Smooth muscle cell (in vitro differentiated cells): ENCODE results near the gene LRP1. TPM values are rescaled to one million over a fixed set of nuclear protein-coding genes. Genes with fewer than 3 reads are reported as not detected.

Experiments used
- DNase-seq: peaks from one replicate; lab custom pipeline; 2025; ENCODE audit not compliant: unreplicated experiment; lab: John Stamatoyannopoulos, UW
- H2AFZ ChIP-seq: fragments of 200-600 bp; sonication (generic); 2 replicates; pipeline ENCODE4 v1.6.0; 2016; ENCODE audit warnings: antibody characterized with exemption, low read depth, mild to moderate bottlenecking
- H3F3A ChIP-seq: fragments of 200-600 bp; sonication (generic); 2 replicates; pipeline ENCODE4 v1.6.0; 2017; ENCODE audit warnings: antibody characterized with exemption, low read depth
- H3K27ac ChIP-seq: fragments of 200-600 bp; sonication (generic); 2 replicates; pipeline ENCODE4 v1.5.1; 2016; ENCODE audit warnings: low read depth, mild to moderate bottlenecking
- H3K27me3 ChIP-seq: fragments of 200-600 bp; sonication (generic); 2 replicates; pipeline ENCODE4 v1.6.1; 2016; ENCODE audit warnings: low read depth, mild to moderate bottlenecking
- H3K36me3 ChIP-seq: fragments of 200-600 bp; sonication (generic); 2 replicates; pipeline ENCODE4 v1.5.1; 2016; ENCODE audit warnings: low read depth
- H3K4me1 ChIP-seq: fragments of 200-600 bp; sonication (generic); 2 replicates; pipeline ENCODE4 v1.5.1; 2016; ENCODE audit warnings: low read depth
- H3K4me2 ChIP-seq: fragments of 200-600 bp; sonication (generic); 2 replicates; pipeline ENCODE4 v1.6.0; 2016; ENCODE audit warnings: mild to moderate bottlenecking
- H3K4me3 ChIP-seq: fragments of 200-600 bp; sonication (generic); 2 replicates; pipeline ENCODE4 v1.5.1; 2016; ENCODE audit warnings: mild to moderate bottlenecking
- H3K79me2 ChIP-seq: fragments of 200-600 bp; sonication (generic); 2 replicates; pipeline ENCODE4 v1.6.0; 2016; ENCODE audit warnings: low read depth, mild to moderate bottlenecking
- H3K9ac ChIP-seq: fragments of 200-600 bp; sonication (generic); 2 replicates; pipeline ENCODE4 v1.6.0; 2016; ENCODE audit warnings: low read depth
- H3K9me3 ChIP-seq: fragments of 200-600 bp; sonication (generic); replicated peaks from 2 replicates; pipeline ENCODE4 v1.5.1; 2016; ENCODE audit warnings: low read depth
- H4K20me1 ChIP-seq: fragments of 200-600 bp; sonication (generic); 2 replicates; pipeline ENCODE4 v1.6.0; 2016; ENCODE audit warnings: low read depth
- WGBS: methylation state at CpG from one replicate; pipeline ENCODE4 v1.1.7; 2016; ENCODE audit warnings: low lambda C conversion rate; 5-methylcytosine and 5-hydroxymethylcytosine counted together
- polyA plus RNA-seq: library from polyadenylated mRNA; unstranded; fragments of >200 nt; fragmentation: Nextera tagmentation; extraction: Ambion mirVana; gene quantifications from 2 replicates; pipeline ENCODE4 v1.2.1, GENCODE V29; 2016
- total RNA-seq: library from RNA; depleted of rRNA; stranded (reverse); fragments of >200 nt; gene quantifications from 2 replicates; pipeline ENCODE4 v1.2.3, GENCODE V29; 2014
- TF ChIP-seq, protein P1 (sequence below): fragments of 200-600 bp; sonication (generic); IDR thresholded peaks from 2 replicates; pipeline ENCODE4 v1.5.1; 2017; ENCODE audit warnings: borderline replicate concordance, mild to moderate bottlenecking, antibody characterized with exemption; ENCODE audit not compliant: insufficient read depth, poor library complexity, severe bottlenecking

LRP1 gene
- total and polyA plus RNA-seq, 2 experiments from 2014 or later: 75.3 to 95.4 TPM

GRCh38 chr12:57080855-57081254 is 47.4 kb upstream of the LRP1 start:
- DNase-seq: no peak
- Histone ChIP-seq H3F3A (peaks cover 20% of the 10 kb centered on the region), H3K4me3 (no peak overlapping the region), H3K9me3 (no peaks in the 10 kb centered on the region), H3K9ac (no peak overlapping the region), H3K79me2 (peaks cover 18% of the 10 kb centered on the region), H3K4me1 (peaks cover 16% of the 10 kb centered on the region), H3K27me3 (no peaks in the 10 kb centered on the region), H3K4me2 (no peak overlapping the region), H2AFZ (no peak overlapping the region), H3K27ac (no peak overlapping the region), H4K20me1 (no peaks in the 10 kb centered on the region), H3K36me3 (no peaks in the 10 kb centered on the region)
- 100% methylated on average over 1 of the region's 1 CpG for WGBS
- TF ChIP-seq, protein P1, sequence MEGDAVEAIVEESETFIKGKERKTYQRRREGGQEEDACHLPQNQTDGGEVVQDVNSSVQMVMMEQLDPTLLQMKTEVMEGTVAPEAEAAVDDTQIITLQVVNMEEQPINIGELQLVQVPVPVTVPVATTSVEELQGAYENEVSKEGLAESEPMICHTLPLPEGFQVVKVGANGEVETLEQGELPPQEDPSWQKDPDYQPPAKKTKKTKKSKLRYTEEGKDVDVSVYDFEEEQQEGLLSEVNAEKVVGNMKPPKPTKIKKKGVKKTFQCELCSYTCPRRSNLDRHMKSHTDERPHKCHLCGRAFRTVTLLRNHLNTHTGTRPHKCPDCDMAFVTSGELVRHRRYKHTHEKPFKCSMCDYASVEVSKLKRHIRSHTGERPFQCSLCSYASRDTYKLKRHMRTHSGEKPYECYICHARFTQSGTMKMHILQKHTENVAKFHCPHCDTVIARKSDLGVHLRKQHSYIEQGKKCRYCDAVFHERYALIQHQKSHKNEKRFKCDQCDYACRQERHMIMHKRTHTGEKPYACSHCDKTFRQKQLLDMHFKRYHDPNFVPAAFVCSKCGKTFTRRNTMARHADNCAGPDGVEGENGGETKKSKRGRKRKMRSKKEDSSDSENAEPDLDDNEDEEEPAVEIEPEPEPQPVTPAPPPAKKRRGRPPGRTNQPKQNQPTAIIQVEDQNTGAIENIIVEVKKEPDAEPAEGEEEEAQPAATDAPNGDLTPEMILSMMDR: no peak

DNA sequence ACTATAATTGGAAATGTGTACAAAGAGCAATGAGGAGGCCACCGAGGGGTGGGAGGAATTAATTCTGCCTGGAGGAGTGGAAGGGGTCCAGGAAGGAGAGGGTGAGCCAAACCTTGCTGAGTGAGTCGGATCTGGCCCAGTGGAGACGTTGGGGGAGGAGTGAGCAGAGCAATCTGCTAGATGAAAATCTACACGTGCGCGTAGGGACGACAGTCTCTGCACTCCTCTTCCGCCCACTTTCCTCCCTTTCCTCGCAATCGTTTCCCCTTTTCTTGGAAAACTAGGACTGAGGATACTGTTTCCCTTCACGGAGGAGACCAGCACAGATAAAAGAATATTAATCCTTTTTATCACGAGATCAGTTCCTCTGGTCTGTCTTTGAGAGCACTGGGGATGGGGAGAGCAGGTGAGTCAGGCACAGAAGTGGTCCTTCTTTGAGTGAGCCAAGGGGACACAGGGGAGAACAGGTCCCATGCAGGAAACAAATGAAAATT is 42.2 kb upstream of the LRP1 start:
- Histone ChIP-seq H3K27ac (peak overlapping the region; percentile 100), H2AFZ (no peak overlapping the region), H3K4me3 (peak overlapping the region; percentile 89), H3F3A (peaks cover 23% of the 10 kb centered on the region), H3K4me1 (peaks cover 28% of the 10 kb centered on the region), H4K20me1 (peaks cover 13% of the 10 kb centered on the region), H3K9me3 (no peaks in the 10 kb centered on the region), H3K27me3 (no peaks in the 10 kb centered on the region), H3K79me2 (peaks cover 20% of the 10 kb centered on the region), H3K9ac (peak overlapping the region; percentile 97), H3K36me3 (no peaks in the 10 kb centered on the region), H3K4me2 (peak overlapping the region; percentile 92)
- 6% methylated on average over 12 of the region's 12 CpGs for WGBS
- TF ChIP-seq, protein P1: no peak
- DNase-seq: no peak

DNA sequence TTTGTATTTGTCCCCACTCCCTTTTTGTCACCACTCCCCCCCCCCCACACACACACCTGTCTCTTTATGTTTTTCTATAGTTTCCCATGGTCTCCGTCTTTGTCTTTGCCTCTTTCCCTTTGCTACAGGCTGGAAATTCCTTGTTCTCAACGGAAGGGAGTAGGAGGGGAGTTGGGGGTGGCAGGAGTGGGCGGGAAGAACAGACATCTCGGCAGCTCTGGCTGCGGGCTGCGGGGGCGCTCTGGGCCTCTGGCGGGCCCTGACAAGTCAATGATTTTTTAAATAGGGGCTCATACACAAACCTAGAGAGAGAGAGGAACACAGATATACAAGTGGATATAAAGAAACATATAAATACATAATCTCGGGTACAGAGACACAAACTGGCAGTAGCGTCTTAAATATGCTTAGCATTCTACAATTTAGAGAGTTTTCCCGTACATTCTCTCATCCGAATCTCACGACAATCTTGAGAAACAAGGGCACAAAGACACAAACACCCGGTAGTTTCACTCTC is 41.7 kb upstream of the LRP1 start:
- H4K20me1 ChIP-seq: peaks cover 18% of the 10 kb centered on the region
- H3K27me3 ChIP-seq: no peaks in the 10 kb centered on the region
- H3K27ac ChIP-seq: peak overlapping the region; percentile 100
- H3F3A ChIP-seq: peaks cover 23% of the 10 kb centered on the region
- no peaks in the 10 kb centered on the region for H3K36me3 ChIP-seq
- peak overlapping the region; percentile 92 for H3K4me2 ChIP-seq
- peak; percentile 22 for DNase-seq
- H2AFZ ChIP-seq: peak overlapping the region; percentile 13
- peaks cover 28% of the 10 kb centered on the region for H3K4me1 ChIP-seq
- TF ChIP-seq, protein P1: no peak
- H3K4me3 ChIP-seq: peak overlapping the region; percentile 89
- 1% methylated on average over 14 of the region's 14 CpGs for whole genome bisulfite sequencing
- no peaks in the 10 kb centered on the region for H3K9me3 ChIP-seq
- peaks cover 26% of the 10 kb centered on the region for H3K79me2 ChIP-seq
- H3K9ac ChIP-seq: peak overlapping the region; percentile 97
